ENCODE results near the gene SIN3B.

The SIN3B gene

DNA sequence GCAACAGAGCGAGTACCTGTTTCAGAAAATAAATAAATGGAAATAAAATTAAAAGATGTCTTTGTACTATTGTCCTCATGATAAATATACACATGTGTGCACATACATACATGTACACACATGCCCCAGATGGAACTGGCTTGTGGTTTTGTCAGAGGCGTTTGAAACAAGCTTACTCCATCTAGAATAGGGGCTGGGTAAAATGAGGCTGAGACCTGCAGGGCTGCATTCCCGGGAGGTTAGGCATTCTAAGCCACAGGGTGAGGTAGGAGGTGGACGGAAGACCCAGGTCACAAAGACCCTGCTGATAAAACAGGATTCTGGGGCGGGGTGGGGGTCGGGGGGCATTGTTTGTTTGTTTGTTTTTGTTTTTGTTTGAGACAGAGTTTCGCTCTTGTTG, 8.1 kb upstream of the SIN3B start:
- in situ Hi-C loops (cut with HindIII; ENCODE audit: low sequenced_read_pairs) = loop anchor here (5.0 kb wide), 1 partner anchor 61 kb away; no protein-coding TSS in a partner anchor

DNA sequence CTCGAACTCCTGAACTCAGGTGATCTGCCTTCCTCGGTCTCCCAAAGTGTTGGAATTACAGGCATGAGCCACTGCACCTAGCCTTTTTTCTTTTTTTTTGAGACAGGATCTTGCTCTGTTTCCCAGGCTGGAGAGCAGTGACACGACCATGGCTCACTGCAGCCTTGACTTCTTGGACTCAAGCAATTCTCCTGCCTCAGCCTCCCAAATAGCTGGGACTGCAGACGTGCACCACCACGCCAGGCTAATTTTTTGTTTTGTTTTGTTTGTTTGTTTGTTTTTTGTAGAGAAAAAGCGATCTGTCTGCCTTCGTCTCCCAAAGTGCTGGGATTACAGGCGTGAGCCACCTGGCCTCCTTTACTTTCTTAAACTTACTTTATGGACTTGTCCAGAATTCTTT, 6.5 kb upstream of the SIN3B start:
- in situ Hi-C loops (cut with HindIII; ENCODE audit: low sequenced_read_pairs) = loop anchor here (5.0 kb wide), 1 partner anchor 60 kb away; no protein-coding TSS in a partner anchor

DNA sequence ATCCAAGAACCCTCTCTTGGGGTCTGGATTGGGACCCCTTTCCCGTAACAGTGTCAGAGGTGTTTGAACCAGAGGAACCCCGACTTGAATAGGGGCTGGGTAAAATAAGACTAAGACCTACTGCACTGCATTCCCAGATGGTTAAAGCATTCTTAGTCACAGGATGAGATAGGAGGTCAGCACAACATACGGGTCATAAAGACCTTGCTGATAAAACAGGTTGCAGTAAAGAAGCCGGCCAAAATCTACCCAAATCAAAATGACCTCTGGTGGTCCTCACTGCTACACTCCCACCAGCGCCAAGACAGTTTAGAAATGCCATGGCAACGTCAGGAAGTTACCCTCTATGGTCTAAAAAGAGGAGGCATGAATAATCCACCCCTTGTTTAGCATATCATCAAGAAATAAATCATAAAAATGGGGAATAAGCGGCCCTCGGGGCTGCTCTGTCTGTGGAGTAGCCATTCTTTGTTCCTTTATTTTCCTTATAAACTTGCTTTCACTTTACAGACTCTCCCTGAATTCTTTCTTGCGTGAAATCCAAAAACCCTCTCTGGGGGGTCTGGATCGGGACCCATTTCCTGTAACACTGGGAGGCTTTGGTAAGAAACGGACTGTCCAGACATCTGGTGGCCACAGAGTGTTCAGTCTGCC, 4.4 kb upstream of the SIN3B start:
- in situ Hi-C loops (cut with HindIII; ENCODE audit: low sequenced_read_pairs) = loop anchor here (5.0 kb wide), 1 partner anchor 58 kb away; no protein-coding TSS in a partner anchor

GRCh38 chr19:16825312-16826052, 3.7 kb upstream of the SIN3B start:
- in situ Hi-C loops (cut with HindIII; ENCODE audit: low sequenced_read_pairs) = no loop called here

DNA sequence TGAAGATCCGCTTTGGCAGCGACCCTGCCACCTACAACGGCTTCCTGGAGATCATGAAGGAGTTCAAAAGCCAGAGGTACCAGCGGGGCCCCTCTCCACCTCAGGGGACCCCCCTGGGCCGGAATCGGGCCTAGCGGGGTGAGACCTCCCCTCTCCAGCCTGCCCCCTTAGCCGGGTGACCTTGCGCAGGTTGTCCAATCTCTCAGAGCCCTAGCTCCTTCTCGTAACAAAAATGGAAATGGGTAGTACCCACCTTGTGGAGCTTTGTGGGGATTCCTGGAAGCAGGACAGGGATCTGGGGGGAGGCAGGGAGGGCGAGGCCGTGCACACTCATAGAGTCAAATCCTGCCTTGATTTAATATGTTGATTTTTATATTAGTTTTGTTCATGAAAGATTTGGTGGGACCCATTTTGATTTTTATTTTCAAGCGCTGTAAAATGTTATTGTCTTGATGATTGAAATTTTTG, 658 bp downstream of the SIN3B start:
- in situ Hi-C loops (cut with HindIII; ENCODE audit: low sequenced_read_pairs) = no loop called here

DNA sequence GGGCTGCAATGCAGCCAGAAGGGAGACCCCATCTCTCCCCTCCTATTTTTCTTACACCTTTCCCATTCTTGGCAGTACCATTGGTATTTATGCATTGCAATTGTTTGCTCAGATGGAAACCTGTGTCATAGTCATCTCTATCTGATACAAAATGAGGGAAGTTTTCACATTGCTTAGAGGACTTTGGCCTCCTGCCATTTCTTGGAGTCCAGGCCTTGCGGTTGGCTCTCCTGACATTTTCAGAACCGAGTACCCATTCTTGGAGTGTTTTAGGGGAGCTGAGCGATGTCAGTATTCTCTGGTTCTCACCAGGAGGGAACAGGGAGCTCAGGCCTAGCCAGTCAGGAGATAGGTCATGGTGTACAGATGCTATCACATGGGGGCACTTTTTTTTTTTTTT, 1.5 kb downstream of the SIN3B start:
- in situ Hi-C loops (cut with HindIII; ENCODE audit: low sequenced_read_pairs) = no loop called here

DNA sequence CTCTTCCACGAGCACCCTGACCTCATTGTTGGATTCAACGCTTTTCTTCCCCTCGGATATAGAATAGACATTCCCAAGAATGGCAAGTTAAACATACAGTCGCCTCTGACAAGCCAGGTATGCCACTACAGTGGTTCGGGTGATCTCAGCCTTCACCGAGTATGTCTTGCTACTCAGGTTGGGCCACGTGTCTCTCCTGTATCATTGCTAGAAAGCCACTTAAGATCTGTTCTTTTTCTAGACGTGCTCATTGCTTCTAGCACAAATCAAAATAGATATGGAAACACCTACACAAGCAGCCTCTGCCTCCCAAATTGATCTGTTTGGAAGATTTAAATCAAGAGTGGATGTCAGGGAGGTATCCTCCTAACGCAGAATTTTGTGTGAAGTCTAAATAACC, 2.3 kb downstream of the SIN3B start:
- in situ Hi-C loops (cut with HindIII; ENCODE audit: low sequenced_read_pairs) = no loop called here

DNA sequence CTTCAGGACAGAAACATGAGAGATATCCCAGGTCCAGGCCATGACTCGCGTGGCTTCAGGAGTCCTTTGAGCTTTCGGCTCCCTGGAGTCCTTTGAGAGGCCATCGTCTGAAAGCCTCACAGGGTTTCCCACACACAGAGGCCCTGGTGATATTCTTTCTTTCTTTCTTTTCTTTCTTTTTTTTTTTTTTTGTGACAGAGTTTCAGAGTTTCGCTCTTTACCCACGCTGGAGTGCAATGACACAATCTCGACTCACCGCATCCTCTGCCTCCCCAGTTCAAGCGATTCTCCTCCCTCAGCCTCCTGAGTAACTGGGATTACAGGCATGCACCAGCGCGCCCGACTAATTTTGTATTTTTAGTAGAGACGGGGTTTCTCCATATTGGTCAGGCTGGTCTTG, 5.5 kb downstream of the SIN3B start:
- in situ Hi-C loops (cut with HindIII; ENCODE audit: low sequenced_read_pairs) = no loop called here

GRCh38 chr19:16836115-16837034, 7.2 kb downstream of the SIN3B start:
- in situ Hi-C loops (cut with HindIII; ENCODE audit: low sequenced_read_pairs) = no loop called here

GRCh38 chr19:16837035-16837362, 7.8 kb downstream of the SIN3B start:
- in situ Hi-C loops (cut with HindIII; ENCODE audit: low sequenced_read_pairs) = no loop called here

DNA sequence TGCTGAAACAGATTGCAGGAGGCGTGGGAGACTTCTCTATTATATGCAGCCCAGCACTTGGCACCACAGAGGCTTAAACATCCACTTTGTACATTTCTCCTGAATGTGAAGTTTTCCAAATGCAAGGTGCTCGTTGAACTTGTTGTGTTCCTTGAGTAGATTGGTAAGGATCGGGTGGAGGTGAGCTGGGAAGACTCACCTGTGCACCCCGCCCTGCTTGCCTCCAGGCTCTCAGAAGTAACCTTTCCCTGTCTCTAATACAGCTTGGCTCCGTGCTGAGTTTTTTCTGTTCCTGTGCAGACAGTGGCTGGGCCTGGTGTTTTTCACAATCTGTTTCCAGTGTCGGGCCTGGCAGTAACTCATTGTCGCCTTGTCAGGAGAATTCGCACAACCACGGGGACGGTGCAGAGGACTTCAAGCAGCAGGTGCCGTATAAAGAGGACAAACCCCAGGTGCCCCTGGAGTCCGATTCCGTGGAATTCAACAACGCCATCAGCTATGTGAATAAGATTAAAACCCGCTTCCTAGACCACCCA, 12.3 kb downstream of the SIN3B start:
- in situ Hi-C loops (cut with HindIII; ENCODE audit: low sequenced_read_pairs) = no loop called here

GRCh38 chr19:16846901-16847300, 17.7 kb downstream of the SIN3B start:
- in situ Hi-C loops (cut with HindIII; ENCODE audit: low sequenced_read_pairs) = no loop called here

- in situ Hi-C loops (cut with HindIII; ENCODE audit: low sequenced_read_pairs) = no loop called here
These were observed 18.2 kb downstream of the SIN3B start for GRCh38 chr19:16847430-16847829.

- in situ Hi-C loops (cut with HindIII; ENCODE audit: low sequenced_read_pairs) = no loop called here
These were observed 20.0 kb downstream of the SIN3B start for GRCh38 chr19:16849168-16849567.

GRCh38 chr19:16850133-16850532, 20.9 kb downstream of the SIN3B start:
- in situ Hi-C loops (cut with HindIII; ENCODE audit: low sequenced_read_pairs) = no loop called here

- in situ Hi-C loops (cut with HindIII; ENCODE audit: low sequenced_read_pairs) = no loop called here
These were observed 22.0 kb downstream of the SIN3B start for GRCh38 chr19:16851031-16851712.

DNA sequence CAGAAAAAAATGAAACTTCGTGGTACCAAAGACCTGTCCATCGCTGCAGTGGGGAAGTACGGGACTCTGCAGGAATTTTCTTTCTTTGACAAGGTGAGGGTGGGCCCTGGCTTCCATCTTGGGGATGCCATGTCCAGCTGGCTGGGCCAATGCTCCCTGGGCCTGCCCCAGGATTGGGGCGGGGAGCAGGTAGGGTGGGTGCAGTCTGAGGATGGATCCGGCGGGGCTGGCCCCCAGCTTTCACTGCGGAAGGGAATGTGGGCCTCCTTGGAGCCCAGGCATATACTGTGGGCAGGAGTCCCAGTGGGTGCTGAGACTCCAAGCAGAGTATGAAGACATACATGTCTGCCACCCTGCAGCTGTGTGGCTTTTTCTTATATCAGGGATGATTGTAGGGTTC, 23.9 kb downstream of the SIN3B start:
- in situ Hi-C loops (cut with HindIII; ENCODE audit: low sequenced_read_pairs) = no loop called here

GRCh38 chr19:16856091-16856490, 26.9 kb downstream of the SIN3B start:
- in situ Hi-C loops (cut with HindIII; ENCODE audit: low sequenced_read_pairs) = no loop called here

- in situ Hi-C loops (cut with HindIII; ENCODE audit: low sequenced_read_pairs) = loop anchor here (10.0 kb wide), 1 partner anchor 125 kb away; no protein-coding TSS in a partner anchor
These were observed 30.4 kb downstream of the SIN3B start for GRCh38 chr19:16859626-16860025.

DNA sequence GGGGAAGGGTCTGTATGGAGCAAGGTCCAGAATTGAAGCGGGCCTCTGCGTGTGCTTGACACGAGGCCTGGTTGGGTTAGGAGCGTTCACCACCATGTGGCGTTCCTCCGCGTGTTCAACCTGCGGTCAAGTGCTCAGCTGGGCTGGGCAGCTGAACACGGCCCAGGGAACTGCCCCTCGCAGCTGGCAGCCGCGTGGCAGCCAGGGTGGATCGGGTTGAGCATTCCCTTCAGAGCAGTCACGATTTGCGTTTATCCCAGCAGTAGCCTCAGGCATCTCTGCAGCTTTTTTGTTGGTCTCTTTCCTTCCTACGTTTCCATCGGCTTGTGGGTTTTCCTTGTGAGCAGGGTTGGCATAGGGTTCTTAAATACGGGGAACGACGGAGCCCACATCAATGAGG, 30.9 kb downstream of the SIN3B start:
- in situ Hi-C loops (cut with HindIII; ENCODE audit: low sequenced_read_pairs) = loop anchor here (10.0 kb wide), 1 partner anchor 125 kb away; no protein-coding TSS in a partner anchor

All from endothelial cell of hepatic sinusoid (primary cell).